GM11168 (cell line): ENCODE data around the gene IL6R.
"Not testable (repeated sequence)": the region's sequence is repeated elsewhere in the genome, so short reads cannot be mapped to it uniquely, and the experiment has no call there.

Experiments
- in situ Hi-C: fragments of 300-500 bp; cut with MboI; formaldehyde crosslinking; loops from one replicate; pipeline ENCODE4 v1.12.0; 2022; ENCODE audit warnings: low sequenced_read_pairs; ENCODE audit not compliant: unreplicated experiment

IL6R gene

DNA sequence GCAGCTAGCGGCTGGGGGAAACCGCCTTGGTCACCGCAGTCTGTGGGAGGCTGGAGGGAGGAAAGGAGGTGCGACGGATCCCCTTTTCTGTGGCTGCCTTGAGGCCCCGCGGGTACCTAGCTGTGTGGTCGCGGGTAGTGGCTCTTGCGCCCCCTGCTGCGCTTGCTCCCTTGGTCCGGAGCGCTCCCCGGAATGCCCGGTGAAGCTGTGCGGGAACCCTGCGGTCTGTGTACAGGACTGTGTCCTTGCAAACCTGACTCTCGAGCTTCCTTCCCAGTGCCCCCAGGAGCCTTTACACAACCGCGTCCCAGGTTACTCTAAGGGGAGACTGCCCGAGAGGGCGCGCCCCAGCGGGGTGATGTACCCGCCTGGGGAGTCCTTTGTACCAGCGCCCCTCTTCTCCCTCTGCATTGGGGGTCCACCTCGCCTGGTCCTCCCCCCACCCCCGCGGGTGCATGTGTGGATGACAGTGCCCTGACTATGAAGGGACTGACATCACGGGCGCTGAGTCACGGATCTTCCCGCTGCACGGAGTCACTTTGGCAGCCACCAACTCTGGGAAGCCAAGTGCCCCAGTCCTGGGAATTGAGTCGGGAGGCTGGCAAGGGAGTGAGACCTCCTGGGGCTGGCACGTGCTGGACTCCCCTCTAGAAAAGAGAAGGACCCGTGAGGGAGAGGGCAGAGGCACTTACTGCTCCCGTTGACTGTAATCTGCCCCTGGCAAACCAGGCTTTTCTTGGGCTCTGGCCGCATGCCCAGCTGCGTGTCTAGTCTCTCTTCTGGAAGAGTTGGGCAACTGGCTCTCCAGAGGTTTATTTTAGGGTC, 816 bp downstream of the IL6R start:
- in situ Hi-C loops = no loop called here

DNA sequence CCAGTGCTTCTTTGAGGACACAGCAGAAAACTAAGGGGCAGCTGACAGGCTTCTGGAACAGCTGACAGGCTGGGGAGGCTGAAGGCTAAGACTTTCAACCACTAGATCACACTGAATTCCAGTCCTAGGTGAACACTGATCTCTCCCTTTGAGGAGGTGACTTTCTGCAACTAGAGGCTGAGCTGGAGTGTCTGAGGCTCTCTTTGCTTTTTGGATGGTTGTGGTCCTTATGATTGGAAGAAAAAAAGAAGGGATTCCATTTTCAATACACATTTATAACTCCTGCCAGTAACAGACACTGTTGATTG, 1.4 kb downstream of the IL6R start:
- in situ Hi-C loops = no loop called here

DNA sequence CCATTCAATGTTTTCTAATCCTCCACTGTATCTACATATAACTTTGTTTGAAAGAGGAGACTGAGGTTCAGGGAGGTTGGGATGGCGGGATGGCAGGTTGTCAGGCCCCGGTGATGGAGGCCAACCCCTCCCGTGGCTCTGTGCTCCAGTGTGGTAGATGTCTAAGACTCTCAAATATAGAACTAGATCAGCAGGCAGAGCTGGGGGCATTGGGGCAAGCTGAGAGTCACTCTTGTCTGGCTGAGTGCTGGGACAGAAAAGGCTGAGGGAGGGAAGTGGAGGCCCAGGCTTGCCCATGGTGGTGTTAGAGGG, 1.7 kb downstream of the IL6R start:
- in situ Hi-C loops = no loop called here

DNA sequence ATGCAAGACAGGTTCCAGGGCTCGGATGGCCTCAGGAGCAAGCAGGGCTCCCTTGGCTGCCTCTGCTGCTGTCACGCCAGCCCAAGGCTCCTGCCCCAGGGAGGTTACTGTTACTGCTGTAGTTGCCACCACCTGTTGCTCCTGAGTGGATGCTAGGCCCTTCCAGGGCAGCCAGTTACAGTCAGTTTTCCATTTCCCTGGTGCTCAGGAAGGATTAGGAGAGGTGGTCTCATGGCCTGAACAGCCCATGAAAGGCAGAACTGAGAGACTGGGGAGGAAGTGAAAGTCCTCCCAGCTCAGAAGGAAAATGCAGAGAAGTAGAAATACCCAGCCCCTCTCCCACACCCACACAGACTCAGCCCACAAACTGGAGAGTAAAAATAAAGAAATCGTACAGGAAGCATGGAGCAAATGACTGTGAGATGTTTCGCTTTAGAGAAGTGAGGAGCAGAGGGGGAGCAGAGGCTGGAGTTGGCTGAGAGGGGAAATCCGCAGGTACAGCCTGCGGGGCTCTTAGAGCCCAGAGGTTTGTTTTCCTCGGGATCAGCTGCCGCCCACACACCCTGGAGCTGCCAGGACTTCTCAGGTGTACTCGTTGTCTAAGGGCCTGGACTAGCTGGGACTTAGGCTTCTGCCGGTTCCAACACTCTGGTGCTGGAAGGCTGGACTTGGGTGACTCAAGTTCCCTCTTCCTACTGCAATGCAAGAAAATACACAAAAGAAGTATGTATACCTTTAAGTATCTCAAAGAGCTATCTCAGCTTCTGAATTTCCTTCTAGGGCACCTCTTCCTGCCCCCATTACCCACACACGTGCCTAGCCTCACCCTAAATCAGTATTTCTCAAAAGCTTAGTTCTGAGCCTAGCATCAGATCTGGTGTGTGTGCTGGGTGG, 2.3 kb downstream of the IL6R start:
- in situ Hi-C loops = no loop called here

DNA sequence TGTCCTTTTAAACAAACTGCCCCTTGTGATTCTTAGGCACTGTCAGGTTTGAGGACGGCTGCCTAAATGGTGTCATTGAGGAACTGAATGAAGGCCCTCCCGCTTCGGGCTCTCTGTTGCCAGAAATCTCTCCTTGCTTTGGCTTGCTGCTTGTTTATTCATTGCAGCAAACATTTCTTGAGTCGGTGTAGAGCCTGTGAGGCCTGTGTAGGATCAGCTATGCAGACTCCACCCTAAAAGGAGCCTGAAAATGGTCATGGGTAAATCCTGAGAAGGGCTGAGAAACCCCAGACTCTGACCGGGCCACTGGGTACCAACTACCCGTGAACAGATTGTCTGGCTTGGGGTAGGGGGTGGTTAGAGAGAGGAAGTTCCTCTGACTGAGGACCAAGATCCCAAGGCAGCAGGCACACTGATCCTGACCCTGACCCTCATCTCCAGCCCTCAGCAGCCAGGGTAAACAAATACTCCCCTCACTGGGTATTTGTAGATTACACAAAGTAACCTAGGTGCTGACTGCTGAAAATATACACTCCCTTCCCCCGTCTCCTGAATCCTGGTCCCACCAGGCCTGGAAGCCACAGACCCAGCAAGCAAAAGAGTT, 3.1 kb downstream of the IL6R start:
- in situ Hi-C loops = no loop called here

DNA sequence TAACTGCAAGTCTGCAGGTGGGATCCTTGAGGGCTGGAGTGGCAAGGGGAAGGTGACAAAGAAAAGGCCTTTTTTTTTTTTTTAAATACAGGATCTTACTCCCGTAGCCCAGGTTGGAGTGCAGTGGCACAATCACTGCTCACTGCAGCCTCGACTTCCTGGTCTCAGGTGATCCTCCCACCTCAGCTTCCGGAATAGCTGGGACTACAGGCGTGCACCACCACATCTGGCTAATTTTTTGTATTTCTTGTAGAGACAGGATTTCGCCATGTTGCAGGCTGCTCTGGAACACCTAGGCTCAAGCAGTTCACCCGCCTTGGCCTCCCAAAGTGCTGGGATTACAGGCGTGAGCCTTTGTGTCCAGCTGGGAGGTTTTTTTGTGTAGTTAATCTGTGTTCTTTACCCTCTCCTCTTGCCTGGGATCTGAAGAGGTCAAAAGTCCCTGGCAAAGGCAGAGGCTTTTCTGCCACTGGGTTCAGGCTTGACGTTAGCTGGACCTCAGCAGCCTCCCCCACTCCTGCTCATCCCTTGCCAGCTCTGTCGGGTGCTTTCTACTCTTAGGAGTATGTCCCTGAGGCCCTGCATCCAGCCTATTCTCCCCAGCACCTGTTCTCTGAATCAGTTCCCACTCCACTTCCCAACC, 5.2 kb downstream of the IL6R start:
- in situ Hi-C loops = no loop called here

DNA sequence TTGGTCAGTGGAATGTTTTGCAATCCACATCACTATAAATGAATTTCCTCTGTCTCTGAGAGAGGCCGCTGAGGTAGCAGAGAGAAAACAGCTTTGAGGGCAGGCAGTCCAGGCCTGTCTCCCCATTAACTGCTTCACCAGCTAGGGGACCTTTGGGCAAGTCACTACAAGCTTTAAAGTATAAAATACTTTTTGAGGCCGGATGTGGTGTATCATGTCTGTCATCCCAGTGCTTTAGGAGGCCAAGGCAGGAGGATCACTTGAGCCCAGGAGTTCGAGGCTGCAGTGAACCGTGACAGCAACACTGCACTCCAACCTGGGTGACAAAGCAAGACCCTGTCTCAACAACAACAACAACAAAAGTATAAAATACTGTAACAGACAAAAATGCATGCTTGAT, 6.4 kb downstream of the IL6R start:
- in situ Hi-C loops = no loop called here

DNA sequence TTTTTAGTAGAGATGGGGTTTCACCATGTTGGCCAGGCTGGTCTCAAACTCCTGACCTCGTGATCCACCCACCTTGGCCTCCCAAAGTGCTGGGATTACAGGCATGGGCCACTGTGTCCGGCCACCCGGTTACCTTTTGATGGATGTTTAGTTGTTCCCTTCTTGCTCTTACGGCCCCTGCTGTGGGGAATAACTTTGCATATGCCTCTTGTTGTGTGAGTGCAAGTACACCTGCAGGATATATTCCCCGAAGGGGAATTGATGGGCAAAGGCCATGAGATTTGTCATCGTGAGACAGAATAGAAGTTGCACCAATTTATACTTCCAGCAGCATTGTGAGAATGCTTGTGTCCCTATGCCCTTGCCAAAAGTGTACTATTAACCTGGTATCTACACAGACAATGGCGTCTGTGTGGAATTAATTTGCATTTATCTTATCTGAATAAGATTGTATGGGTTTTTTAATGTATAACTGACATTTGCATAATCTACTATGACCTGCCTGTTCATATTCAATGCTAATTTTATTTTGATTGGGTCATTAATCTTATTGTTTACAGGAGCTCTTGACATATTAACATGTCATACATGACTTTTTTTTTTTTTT, 8.1 kb downstream of the IL6R start:
- in situ Hi-C loops = no loop called here

DNA sequence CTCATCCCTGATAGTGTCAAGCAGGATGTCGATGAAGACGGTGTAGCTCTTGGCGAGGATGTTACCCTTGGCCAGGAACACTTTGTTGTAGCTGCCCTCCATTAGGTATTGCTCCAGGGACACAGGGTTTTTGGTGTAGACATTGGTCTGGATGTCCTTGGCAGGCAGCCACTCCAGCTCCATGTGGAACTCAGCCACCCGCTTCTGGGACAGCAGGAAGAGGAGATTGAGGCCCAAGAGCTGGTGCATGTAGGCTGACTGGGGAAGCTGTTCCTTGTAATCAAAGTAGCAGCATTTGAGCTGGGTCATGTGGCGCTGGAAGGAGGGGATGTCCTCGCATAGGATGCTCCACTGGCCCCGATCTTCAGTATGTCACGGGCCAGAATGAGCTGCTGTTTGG, 9.5 kb downstream of the IL6R start:
- in situ Hi-C loops = no loop called here

DNA sequence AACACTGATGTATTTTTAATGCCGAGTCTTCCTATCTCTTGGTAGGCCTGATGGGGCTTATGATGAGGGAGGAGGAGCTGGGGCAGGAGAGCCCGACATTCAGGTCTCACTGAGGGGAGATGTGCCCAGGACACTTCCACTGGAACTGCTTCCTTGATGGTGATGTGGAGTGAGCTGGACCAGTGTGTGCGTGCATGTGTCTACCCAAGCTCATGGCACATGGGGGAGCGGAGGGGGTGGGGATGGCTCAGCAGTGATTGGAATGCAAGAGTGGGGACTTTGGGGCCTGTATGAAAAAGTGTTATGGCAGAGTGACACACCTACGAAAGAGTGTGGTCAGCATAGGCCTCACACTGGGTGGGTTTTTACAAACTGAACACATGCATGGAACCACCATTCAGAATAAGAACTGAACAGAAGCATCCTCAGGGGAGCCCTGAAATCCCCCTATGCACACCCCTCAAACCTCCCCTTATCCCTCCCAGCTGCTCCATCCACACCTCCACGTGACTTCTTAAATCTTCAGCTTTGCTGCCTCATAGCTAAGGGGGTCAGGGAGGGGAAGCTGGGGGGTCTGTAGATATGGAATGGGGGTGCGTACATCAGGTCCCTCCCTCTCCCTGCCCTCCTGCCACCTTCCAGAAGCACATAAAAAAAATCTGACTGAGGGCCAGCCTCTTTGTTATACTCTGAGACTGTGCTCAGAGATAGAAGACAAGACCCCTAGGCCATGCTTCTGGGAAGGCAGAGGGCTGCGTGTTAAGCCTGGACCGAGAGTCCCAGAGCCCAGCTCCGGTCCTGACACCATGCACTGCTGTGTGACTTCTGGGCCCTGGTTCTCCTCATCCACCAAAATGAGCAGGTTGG, 11.6 kb downstream of the IL6R start:
- in situ Hi-C loops = no loop called here

DNA sequence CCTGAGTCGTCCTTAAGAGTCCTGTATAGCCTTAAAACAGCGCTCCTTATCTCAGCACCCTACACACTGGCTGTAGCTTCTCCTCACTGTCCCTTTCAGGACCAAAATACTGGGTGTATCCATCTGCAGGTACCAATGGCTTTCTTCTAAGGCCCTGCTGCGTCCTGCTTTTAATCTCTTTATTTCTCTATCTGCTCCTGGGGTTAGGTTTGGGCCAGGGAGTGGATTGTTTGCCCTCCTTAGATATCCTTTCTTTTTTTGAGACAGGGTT, 12.1 kb downstream of the IL6R start:
- in situ Hi-C loops = no loop called here

DNA sequence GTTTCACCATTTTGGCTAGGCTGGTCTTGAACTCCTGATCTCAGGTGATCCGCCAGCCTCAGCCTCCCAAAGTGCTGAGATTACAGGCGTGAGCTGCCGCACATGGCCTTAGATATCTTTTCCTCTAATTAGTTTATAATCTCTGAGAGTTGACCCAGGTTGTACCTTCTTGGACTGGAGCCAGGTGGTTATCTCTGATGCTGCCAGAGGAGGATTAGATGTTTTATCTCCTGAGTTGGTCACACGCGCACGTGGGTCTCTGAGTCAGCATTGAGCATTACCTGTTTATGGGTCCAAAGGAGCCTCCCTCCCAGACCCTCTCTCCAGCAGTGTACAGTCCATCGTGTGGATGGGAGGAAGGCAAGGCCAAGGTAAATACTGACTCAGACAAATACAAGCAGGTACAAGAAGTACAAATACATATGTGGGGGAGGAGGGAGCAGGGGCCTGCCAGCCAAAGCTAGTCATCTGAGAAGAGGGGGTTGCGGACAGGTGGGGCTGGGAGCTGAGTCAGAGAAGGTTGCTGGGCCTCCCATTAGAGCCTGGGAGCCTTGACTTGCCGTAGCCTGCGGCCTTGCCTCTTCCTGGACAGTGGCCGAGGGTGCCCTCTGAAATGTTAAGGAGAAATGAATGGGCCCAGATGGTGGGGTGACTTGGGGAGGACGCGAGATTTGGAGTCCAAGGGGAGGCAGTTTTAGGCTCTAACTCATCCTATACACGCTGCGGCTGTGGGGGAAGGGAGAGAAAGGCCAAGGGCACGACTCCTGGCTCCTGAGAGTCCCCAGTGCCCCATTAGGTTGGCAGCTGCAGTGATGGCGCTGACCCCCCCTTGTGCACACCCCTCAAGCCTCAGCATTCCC, 13.1 kb downstream of the IL6R start:
- in situ Hi-C loops = no loop called here

DNA sequence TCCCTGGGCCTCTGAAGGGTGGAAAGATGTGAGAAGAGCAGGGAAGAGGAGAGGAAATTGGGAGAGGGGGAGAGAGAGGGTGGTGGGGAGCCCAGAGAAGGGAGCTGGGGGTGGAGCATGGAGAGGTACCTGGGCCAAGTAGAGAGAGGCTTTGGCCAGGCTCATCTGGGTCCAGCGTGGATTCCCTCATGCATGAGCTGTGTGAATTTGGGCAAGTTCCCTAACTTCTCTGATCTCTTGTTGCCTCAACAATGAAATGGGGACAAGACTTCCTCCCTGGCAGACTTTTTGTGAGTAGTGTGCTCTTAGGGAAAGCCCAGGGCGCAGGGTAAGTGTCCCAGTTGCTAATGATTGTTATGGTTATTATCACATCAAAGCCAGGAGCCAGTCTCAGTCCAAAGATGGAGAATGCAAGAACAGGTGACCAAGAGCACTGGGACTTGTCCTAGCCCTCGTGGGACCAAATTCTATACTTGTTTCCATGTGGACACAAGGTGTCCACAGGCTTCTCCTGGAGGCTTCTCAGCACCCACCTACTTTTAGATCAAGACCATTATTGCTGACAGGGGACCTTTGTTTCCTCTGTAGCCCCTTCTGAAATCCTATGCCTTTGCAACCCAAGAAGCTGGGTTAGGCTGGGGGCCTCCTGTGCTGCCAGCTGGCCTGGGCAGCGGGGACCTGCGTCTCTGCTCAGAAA, 13.9 kb downstream of the IL6R start:
- in situ Hi-C loops = no loop called here

DNA sequence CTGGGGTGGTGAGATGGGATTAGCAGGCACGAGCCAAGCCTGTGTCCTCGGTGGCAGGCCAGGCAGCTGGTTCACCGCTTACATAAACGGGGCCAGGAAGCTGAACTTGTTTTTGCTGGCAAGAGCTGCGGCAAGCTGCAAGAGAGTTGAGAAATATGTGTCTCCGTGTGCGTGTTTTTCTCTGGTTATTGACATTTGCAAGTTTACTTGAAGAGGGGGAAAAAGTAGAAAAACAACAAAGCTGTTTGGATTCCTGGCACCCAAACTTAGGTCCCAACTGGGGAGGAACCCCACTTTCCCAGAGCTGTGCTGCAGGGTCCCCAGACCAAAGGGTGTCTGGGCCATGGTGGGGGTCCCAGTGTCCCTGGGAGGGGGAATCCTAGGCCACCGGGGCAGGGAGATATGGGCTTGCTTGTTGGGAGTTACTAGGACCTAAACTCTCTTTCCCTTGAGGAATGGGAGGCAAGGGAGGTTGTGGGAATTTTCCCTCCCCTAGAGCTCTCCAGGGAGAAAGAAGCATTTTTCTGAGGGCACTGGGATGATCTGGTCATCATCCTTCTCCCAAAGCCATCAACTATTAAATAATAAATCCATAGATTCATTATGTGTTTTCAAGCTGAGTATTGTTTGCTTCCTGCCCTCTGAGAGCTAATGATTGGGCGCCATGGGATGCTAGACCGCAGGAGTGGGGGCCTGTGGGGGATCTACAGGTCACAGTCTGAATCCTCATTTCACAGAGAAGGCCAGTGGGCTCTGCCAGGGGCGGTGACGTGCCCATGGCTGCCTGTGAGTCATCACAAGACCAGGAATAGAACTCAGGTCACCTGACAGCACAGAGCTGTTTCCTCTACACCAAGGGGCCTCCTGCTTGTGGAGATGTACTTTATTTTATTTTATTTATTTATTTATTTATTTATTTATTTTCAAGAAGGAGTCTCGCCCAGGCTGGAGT, 14.8 kb downstream of the IL6R start:
- in situ Hi-C loops = no loop called here

DNA sequence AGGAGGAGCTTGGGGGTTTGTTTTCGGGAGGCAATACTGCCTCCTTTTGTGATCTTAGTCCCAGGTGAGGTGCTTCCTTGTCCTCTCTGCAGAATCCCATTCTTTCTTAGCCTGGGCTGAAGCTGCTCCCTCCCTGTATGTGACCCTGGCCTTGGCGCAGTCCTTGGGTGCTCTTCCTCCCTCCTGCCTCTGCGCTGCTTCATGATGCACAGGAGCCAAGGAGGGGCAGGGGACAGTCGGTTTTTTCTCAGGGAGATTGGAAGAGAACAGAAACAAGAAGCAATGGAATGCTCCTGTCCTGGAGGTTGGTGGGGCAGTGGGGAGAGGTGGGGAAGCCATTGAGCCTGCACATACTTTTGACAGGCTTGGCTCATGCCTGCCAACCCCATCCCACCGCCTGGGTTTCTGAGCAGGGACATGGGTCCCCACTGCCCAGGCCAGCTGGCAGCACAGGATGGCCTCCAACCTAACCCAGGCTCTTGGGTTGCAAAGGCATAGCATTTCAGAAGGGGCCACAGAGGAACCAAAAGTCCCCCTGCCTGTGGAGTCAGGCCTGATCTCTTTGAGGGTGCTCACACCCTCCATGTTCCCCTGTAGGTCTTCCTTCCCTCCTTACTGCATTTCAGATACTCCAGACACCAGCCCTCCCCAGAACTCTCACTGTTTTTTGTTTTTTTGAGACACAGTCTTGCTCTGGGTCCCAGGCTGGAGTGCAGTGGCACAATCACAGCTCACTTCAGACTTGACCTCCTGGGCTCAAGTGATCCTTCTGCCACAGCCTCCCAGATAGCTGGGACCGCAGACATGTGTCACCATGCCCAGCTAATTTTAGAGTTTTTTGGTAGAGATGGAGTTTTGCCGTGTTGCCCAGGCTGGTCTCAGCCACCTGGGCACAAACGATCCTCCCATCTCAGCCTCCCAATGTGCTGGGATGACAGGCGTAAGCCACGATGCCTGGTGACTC, 16.1 kb downstream of the IL6R start:
- in situ Hi-C loops = no loop called here

DNA sequence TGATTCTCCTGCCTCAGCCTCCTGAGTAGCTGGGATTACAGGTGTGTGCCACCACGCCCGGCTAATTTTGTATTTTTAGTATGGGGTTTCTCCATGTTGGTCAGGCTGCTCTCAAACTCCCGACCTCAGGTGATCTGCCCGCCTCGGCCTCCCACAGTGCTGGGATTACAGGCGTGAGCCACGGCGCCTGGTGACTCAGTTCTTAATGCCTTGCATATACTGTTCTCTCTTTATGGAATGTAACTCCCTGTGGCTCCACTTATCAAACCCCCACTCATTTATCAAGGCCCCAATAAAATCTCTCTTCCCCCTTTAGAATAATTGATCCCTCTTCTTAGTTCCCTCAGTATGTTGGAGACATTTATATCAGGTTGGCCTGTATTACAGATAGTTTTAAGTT, 16.9 kb downstream of the IL6R start:
- in situ Hi-C loops = not testable (repeated sequence)
